ENCODE data around the gene WNT3A. TPM values are rescaled to one million over a fixed set of nuclear protein-coding genes. Genes with fewer than 3 reads are reported as not detected.
A peak's percentile ranks its signal among the peaks of the same experiment; 100 is the strongest.

The WNT3A gene
- polyA plus RNA-seq, 3 donors: not detected

GRCh38 chr1:228005511-228006033 lies 1.2 kb upstream of the WNT3A start:
- Mint-ChIP-seq H3K4me3 (peak overlapping the region in 1 of 2 donors; percentile 78), H3K27ac (no peak overlapping the region), H3K36me3 (no peaks in the 10 kb centered on the region), H3K27me3 (ENCODE audit: low read depth in 3 of 3) (peaks cover 54 to 78% (median 59%) of the 10 kb centered on the region in 3 donors), H3K4me1 (no peaks in the 10 kb centered on the region), H3K9me3 (peaks cover 0 to 10% (median 0%) of the 10 kb centered on the region in 7 donors)
- TF ChIP-seq CTCF (IDR thresholded peaks at IDR 0.05): no peak
- intact Hi-C loops (cut with micrococcal nuclease): no loop called here
- no peak overlapping the region for H3K4me3 ChIP-seq (replicated peaks in 1 of 3; ENCODE audit: low read depth in 2 of 3, low read length in 3 of 3)
- no peak overlapping the region for H3K27ac ChIP-seq (ENCODE audit: low read depth in 1 of 2, low read length in 2 of 2)
- no peaks in the 10 kb centered on the region for H4K20me1 ChIP-seq (ENCODE audit: insufficient read depth, low read length)
- H3K79me2 ChIP-seq (ENCODE audit: insufficient read depth, low read length): no peaks in the 10 kb centered on the region
- H3K36me3 ChIP-seq (replicated peaks in 1 of 2; ENCODE audit: control insufficient read depth in 1 of 2, insufficient read depth in 2 of 2, low read length in 2 of 2): no peaks in the 10 kb centered on the region
- peaks cover 14 to 54% of the 10 kb centered on the region in 2 donors for H3K27me3 ChIP-seq (ENCODE audit: control insufficient read depth in 2 of 2, insufficient read depth in 2 of 2, low read length in 2 of 2)
- no peaks in the 10 kb centered on the region for H3K4me1 ChIP-seq (ENCODE audit: control insufficient read depth in 1 of 2, insufficient read depth in 2 of 2, low read length in 2 of 2)
- no peak overlapping the region for H3K9ac ChIP-seq (ENCODE audit: insufficient read depth, low read length, poor library complexity, severe bottlenecking)
- H3K9me3 ChIP-seq (replicated peaks in 1 of 2; ENCODE audit: control insufficient read depth in 1 of 2, insufficient read depth in 1 of 2, low read length in 2 of 2): no peaks in the 10 kb centered on the region
- no peak overlapping the region for H3K4me2 ChIP-seq (replicated peaks; ENCODE audit: extremely low read depth, low read length, poor library complexity, severe bottlenecking)
- WGBS (ENCODE audit: insufficient coverage): 7% methylated on average over 8 of the region's 13 CpGs
- H2AFZ ChIP-seq (ENCODE audit: insufficient read depth, low read depth, low read length, poor library complexity, severe bottlenecking): no peak overlapping the region
- DNase-seq: no peak

GRCh38 chr1:228006034-228006785 lies 588 bp upstream of the WNT3A start:
- no peaks in the 10 kb centered on the region for H3K9me3 ChIP-seq (replicated peaks in 1 of 2; ENCODE audit: control insufficient read depth in 1 of 2, insufficient read depth in 1 of 2, low read length in 2 of 2)
- H3K27me3 ChIP-seq (ENCODE audit: control insufficient read depth in 2 of 2, insufficient read depth in 2 of 2, low read length in 2 of 2): peaks cover 14 to 51% of the 10 kb centered on the region in 2 donors
- H3K4me3 ChIP-seq (replicated peaks in 1 of 3; ENCODE audit: low read depth in 2 of 3, low read length in 3 of 3): no peak overlapping the region
- H4K20me1 ChIP-seq (ENCODE audit: insufficient read depth, low read length): no peaks in the 10 kb centered on the region
- H3K27ac ChIP-seq (ENCODE audit: low read depth in 1 of 2, low read length in 2 of 2): no peak overlapping the region
- no peaks in the 10 kb centered on the region for H3K79me2 ChIP-seq (ENCODE audit: insufficient read depth, low read length)
- peak overlapping the region in 1 of 2 donors; percentile 78 for H3K4me3 Mint-ChIP-seq
- no peaks in the 10 kb centered on the region for H3K36me3 ChIP-seq (replicated peaks in 1 of 2; ENCODE audit: control insufficient read depth in 1 of 2, insufficient read depth in 2 of 2, low read length in 2 of 2)
- H3K4me2 ChIP-seq (replicated peaks; ENCODE audit: extremely low read depth, low read length, poor library complexity, severe bottlenecking): no peak overlapping the region
- intact Hi-C loops (cut with micrococcal nuclease): no loop called here
- no peak overlapping the region for H2AFZ ChIP-seq (ENCODE audit: insufficient read depth, low read depth, low read length, poor library complexity, severe bottlenecking)
- WGBS (ENCODE audit: insufficient coverage): 2% methylated on average over 39 of the region's 52 CpGs
- H3K27me3 Mint-ChIP-seq (ENCODE audit: low read depth in 3 of 3): peaks cover 54 to 78% (median 60%) of the 10 kb centered on the region in 3 donors
- H3K36me3 Mint-ChIP-seq: no peaks in the 10 kb centered on the region
- no peaks in the 10 kb centered on the region for H3K4me1 Mint-ChIP-seq
- no peak overlapping the region for H3K9ac ChIP-seq (ENCODE audit: insufficient read depth, low read length, poor library complexity, severe bottlenecking)
- no peak for DNase-seq
- H3K27ac Mint-ChIP-seq: no peak overlapping the region
- H3K4me1 ChIP-seq (ENCODE audit: control insufficient read depth in 1 of 2, insufficient read depth in 2 of 2, low read length in 2 of 2): no peaks in the 10 kb centered on the region
- peaks cover 0 to 10% (median 0%) of the 10 kb centered on the region in 7 donors for H3K9me3 Mint-ChIP-seq
- TF ChIP-seq CTCF (IDR thresholded peaks at IDR 0.05): no peak
